Caki2 (cell line): ENCODE measurements around the gene ANAPC10. TPM values are rescaled to one million over a fixed set of nuclear protein-coding genes. Genes with fewer than 3 reads are reported as not detected.
"Not testable (repeated sequence)": the region's sequence is repeated elsewhere in the genome, so short reads cannot be mapped to it uniquely, and the experiment has no call there.

Source experiments
- DNase-seq: peaks from one replicate; pipeline ENCODE4 v3.0.0-alpha.2; 2015; ENCODE audit warnings: low read depth
- in situ Hi-C: cut with HindIII; loops from 2 replicates; pipeline ENCODE4 v1.10.0; 2016; ENCODE audit warnings: low sequenced_read_pairs, low pct_unique_long_range_greater_than_20kb, mixed read lengths
- total RNA-seq: library from RNA; depleted of rRNA; stranded (reverse); fragments of >200 nt; shearing (Covaris generic); gene quantifications from 2 replicates; pipeline ENCODE4 v1.2.3, GENCODE V29; 2014; ENCODE audit warnings: low replicate concordance; rRNA removed

ANAPC10 gene
- total RNA-seq, result 44.5 and 47.4 TPM in 2 replicates

GRCh38 chr4:145097821-145098674 lies at the start of gene ANAPC10, which contains the start of gene ABCE1:
ANAPC10 (minus strand) TSS chr4:145098196; CDS start chr4:145096099, 2,097 bp downstream.
ABCE1 (plus strand) TSS chr4:145098311; CDS start chr4:145104413, 6,102 bp downstream.
- in situ Hi-C loops, result no loop called here
- DNase-seq, result peak; percentile 85

GRCh38 chr4:145136219-145136618 lies 38.2 kb upstream of the ANAPC10 start:
- in situ Hi-C loops, DNase-seq: not testable (repeated sequence)

- no peak for DNase-seq
Observed at GRCh38 chr4:145132511-145133098, 34.6 kb upstream of the ANAPC10 start.

GRCh38 chr4:145131848-145132247 lies 33.9 kb upstream of the ANAPC10 start:
- in situ Hi-C loops, result no loop called here

More at GRCh38 chr4:145132511-145133098, 34.6 kb upstream of the ANAPC10 start:
- in situ Hi-C loops, result no loop called here

GRCh38 chr4:145130788-145131399 lies 32.9 kb upstream of the ANAPC10 start:
- DNase-seq, result no peak
- in situ Hi-C loops, result no loop called here

More at GRCh38 chr4:145131848-145132247, 33.9 kb upstream of the ANAPC10 start:
- no peak for DNase-seq

GRCh38 chr4:145130130-145130529 lies 32.1 kb upstream of the ANAPC10 start:
- DNase-seq, result no peak
- in situ Hi-C loops, result no loop called here

GRCh38 chr4:145125396-145125795 lies 27.4 kb upstream of the ANAPC10 start:
- DNase-seq, result no peak
- in situ Hi-C loops, result no loop called here

- in situ Hi-C loops, result no loop called here
- DNase-seq, result no peak
Observed at GRCh38 chr4:145108128-145108527, 10.1 kb upstream of the ANAPC10 start.

- in situ Hi-C loops, result no loop called here
- DNase-seq, result no peak
Observed at GRCh38 chr4:145107126-145107525, 9.1 kb upstream of the ANAPC10 start.

- DNase-seq, result no peak
- in situ Hi-C loops, result no loop called here
Observed at GRCh38 chr4:145103496-145103895, 5.5 kb upstream of the ANAPC10 start.

- no peak for DNase-seq
- in situ Hi-C loops, result no loop called here
Observed at GRCh38 chr4:145102619-145103018, 4.6 kb upstream of the ANAPC10 start.

- in situ Hi-C loops, result no loop called here
- DNase-seq, result no peak
Observed at GRCh38 chr4:145101091-145101490, 3.1 kb upstream of the ANAPC10 start.

GRCh38 chr4:145099653-145100052 lies 1.7 kb upstream of the ANAPC10 start:
- in situ Hi-C loops, result no loop called here
- no peak for DNase-seq

- in situ Hi-C loops, result no loop called here
- DNase-seq, result no peak
Observed at GRCh38 chr4:145098675-145099037, 660 bp upstream of the ANAPC10 start.

GRCh38 chr4:145097331-145097820 lies 620 bp downstream of the ANAPC10 start:
- no peak for DNase-seq
- in situ Hi-C loops, result no loop called here

GRCh38 chr4:145093638-145094037 lies 4.4 kb downstream of the ANAPC10 start:
- DNase-seq, result no peak
- in situ Hi-C loops, result no loop called here

- DNase-seq, result no peak
- in situ Hi-C loops, result no loop called here
Observed at GRCh38 chr4:145090380-145090779, 7.6 kb downstream of the ANAPC10 start.

- no peak for DNase-seq
Observed at GRCh38 chr4:145083891-145084605, 13.9 kb downstream of the ANAPC10 start.

More at GRCh38 chr4:145083891-145084605, 13.9 kb downstream of the ANAPC10 start:
- in situ Hi-C loops, result no loop called here
